Breast epithelium (tissue), 4 donors: ENCODE results near the gene ADAMTS13. TPM values are rescaled to one million over a fixed set of nuclear protein-coding genes. Genes with fewer than 3 reads are reported as not detected.

Source experiments
- DNase-seq, 2 donors: peaks; one replicate each; pipeline ENCODE4 v3.0.0-alpha.2; 2019; ENCODE audit warnings: low spot score in 2 of 2
- H3K27ac ChIP-seq, 2 donors: fragments of 200-600 bp; sonication (generic) in 1 of 2; one replicate each; pipeline ENCODE4 v1.5.1; 2016 to 2019; ENCODE audit warnings: mild to moderate bottlenecking in 1 of 2
- H3K27me3 ChIP-seq, 2 donors: fragments of 200-600 bp; sonication (generic) in 1 of 2; one replicate each; pipeline versions ENCODE4 v1.5.1 to v1.6.0; 2017 to 2019; ENCODE audit warnings: control low read depth in 1 of 2, mild to moderate bottlenecking in 1 of 2
- H3K36me3 ChIP-seq: fragments of 200-600 bp; one replicate; pipeline ENCODE4 v1.5.1; 2019
- H3K4me1 ChIP-seq, 2 donors: fragments of 200-600 bp; sonication (generic); one replicate each; pipeline ENCODE4 v1.5.1; 2016 to 2019; ENCODE audit warnings: control low read depth in 1 of 2
- H3K4me3 ChIP-seq, 3 donors: fragments of 200-600 bp; sonication (generic); 1 replicate in 2 of 3; 2 replicates in 1 of 3; pipeline ENCODE4 v1.5.1; 2016 to 2019; ENCODE audit warnings: mild to moderate bottlenecking in 3 of 3, moderate library complexity in 2 of 3
- H3K9me3 ChIP-seq, 2 donors: fragments of 200-600 bp; sonication (generic) in 1 of 2; one replicate each; pipeline ENCODE4 v1.5.1; 2016 to 2019; ENCODE audit warnings: control low read depth in 1 of 2
- POLR2A ChIP-seq: fragments of 450-650 bp; IDR thresholded peaks from one replicate; pipeline ENCODE4 v1.6.1; 2016; ENCODE audit warnings: antibody characterized with exemption, mild to moderate bottlenecking, moderate library complexity
- POLR2AphosphoS5 ChIP-seq, 3 donors: sonication (generic); formaldehyde crosslinking; IDR thresholded peaks; one replicate each; pipeline ENCODE4 v1.6.1; 2017; ENCODE audit warnings: antibody characterized with exemption in 3 of 3
- intact Hi-C: fragments of 100-400 bp; cut with DNase I; formaldehyde crosslinking; loops from one replicate; pipeline ENCODE4 v1.15.1; 2023; ENCODE audit warnings: low total_unique reads
- total RNA-seq, 3 donors: library from RNA; depleted of rRNA; stranded (reverse); fragments of >200 nt; gene quantifications; one replicate each; pipeline ENCODE4 v1.1.0, GENCODE V29; 2016
- TF ChIP-seq, protein P1 (sequence below), 3 donors: fragments of 450-650 bp; IDR thresholded peaks; one replicate each; pipeline ENCODE4 v1.5.1; 2016 to 2017; ENCODE audit warnings: antibody characterized with exemption in 3 of 3, mild to moderate bottlenecking in 3 of 3, moderate library complexity in 3 of 3

Gene ADAMTS13
- total RNA-seq, 3 donors from 2014 or later, result 0.88 to 2.9 (median 0.96) TPM

- no peak for DNase-seq
- Histone ChIP-seq H3K4me3 (no peak overlapping the region), H3K27ac (no peak overlapping the region), H3K9me3 (no peaks in the 10 kb centered on the region), H3K4me1 (no peaks in the 10 kb centered on the region), H3K27me3 (peaks cover 3 to 10% of the 10 kb centered on the region in 2 donors), H3K36me3 (no peaks in the 10 kb centered on the region)
- TF ChIP-seq, protein P1, sequence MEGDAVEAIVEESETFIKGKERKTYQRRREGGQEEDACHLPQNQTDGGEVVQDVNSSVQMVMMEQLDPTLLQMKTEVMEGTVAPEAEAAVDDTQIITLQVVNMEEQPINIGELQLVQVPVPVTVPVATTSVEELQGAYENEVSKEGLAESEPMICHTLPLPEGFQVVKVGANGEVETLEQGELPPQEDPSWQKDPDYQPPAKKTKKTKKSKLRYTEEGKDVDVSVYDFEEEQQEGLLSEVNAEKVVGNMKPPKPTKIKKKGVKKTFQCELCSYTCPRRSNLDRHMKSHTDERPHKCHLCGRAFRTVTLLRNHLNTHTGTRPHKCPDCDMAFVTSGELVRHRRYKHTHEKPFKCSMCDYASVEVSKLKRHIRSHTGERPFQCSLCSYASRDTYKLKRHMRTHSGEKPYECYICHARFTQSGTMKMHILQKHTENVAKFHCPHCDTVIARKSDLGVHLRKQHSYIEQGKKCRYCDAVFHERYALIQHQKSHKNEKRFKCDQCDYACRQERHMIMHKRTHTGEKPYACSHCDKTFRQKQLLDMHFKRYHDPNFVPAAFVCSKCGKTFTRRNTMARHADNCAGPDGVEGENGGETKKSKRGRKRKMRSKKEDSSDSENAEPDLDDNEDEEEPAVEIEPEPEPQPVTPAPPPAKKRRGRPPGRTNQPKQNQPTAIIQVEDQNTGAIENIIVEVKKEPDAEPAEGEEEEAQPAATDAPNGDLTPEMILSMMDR (IDR thresholded peaks at IDR 0.05), result no peak
- no peak for TF ChIP-seq POLR2AphosphoS5 (IDR thresholded peaks at IDR 0.05)
- no peak for TF ChIP-seq POLR2A
- intact Hi-C loops, result no loop called here
These were observed 72.6 kb downstream of the ADAMTS13 start for GRCh38 chr9:133494636-133495326.

GRCh38 chr9:133495327-133496293 lies 73.4 kb downstream of the ADAMTS13 start:
- peaks cover 3 to 12% of the 10 kb centered on the region in 2 donors for H3K27me3 ChIP-seq
- H3K4me1 ChIP-seq, result no peaks in the 10 kb centered on the region
- DNase-seq, result no peak
- no peaks in the 10 kb centered on the region for H3K36me3 ChIP-seq
- TF ChIP-seq POLR2A (no peak), POLR2AphosphoS5 (IDR thresholded peaks at IDR 0.05) (no peak)
- TF ChIP-seq, protein P1 (IDR thresholded peaks at IDR 0.05), result no peak
- intact Hi-C loops, result no loop called here
- H3K9me3 ChIP-seq, result no peaks in the 10 kb centered on the region
- no peak overlapping the region for H3K27ac ChIP-seq
- H3K4me3 ChIP-seq, result no peak overlapping the region

GRCh38 chr9:133496861-133497842 lies 75.0 kb downstream of the ADAMTS13 start:
- Histone ChIP-seq H3K36me3 (no peaks in the 10 kb centered on the region), H3K27ac (no peak overlapping the region), H3K4me1 (no peaks in the 10 kb centered on the region), H3K4me3 (no peak overlapping the region), H3K27me3 (peaks cover 3 to 12% of the 10 kb centered on the region in 2 donors), H3K9me3 (peaks cover 0 to 11% of the 10 kb centered on the region in 2 donors)
- intact Hi-C loops, result no loop called here
- DNase-seq, result no peak
- TF ChIP-seq POLR2A, result no peak
- TF ChIP-seq, protein P1 (IDR thresholded peaks at IDR 0.05), result no peak
- no peak for TF ChIP-seq POLR2AphosphoS5 (IDR thresholded peaks at IDR 0.05)

- Histone ChIP-seq H3K9me3 (peaks cover 0 to 17% of the 10 kb centered on the region in 2 donors), H3K27me3 (peaks cover 3 to 12% of the 10 kb centered on the region in 2 donors), H3K27ac (no peak overlapping the region), H3K4me3 (no peak overlapping the region), H3K36me3 (no peaks in the 10 kb centered on the region), H3K4me1 (no peaks in the 10 kb centered on the region)
- DNase-seq, result no peak
- TF ChIP-seq POLR2AphosphoS5 (IDR thresholded peaks at IDR 0.05), result no peak
- TF ChIP-seq POLR2A, result no peak
- TF ChIP-seq, protein P1 (IDR thresholded peaks at IDR 0.05), result no peak
- intact Hi-C loops, result no loop called here
These were observed 77.1 kb downstream of the ADAMTS13 start for GRCh38 chr9:133499132-133499891.
